Hematopoietic multipotent progenitor cell treated with erythropoietin and hydrocortisone succinate and interleukin-3 and kit ligand, for 6 days (in vitro differentiated cells): Measurements from ENCODE around the gene DCLK1.

ENCODE experiments used
- DNase-seq: peaks from one replicate; pipeline ENCODE4 v3.0.0-alpha.2; 2015

The DCLK1 gene

DNA sequence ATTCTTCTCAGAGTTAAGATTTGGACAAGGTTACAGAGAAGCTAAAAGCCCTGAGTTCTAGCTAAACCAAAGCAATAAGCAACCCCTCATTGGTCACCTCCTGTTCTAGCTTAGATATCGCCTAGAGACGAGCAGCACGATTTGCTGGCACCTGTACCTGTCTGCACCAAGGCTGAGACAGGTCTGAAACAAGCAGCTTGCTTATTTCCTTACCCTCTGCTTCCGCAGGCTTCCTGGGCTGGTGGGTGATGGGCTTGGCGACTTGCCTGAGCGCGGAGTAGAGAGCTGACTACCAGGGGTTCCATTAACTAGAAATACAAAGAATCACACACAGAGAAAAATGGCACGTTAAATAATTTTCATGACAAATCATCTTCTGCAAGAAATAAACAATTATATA lies 276.9 kb downstream of the DCLK1 start:
- no peak for DNase-seq

DNA sequence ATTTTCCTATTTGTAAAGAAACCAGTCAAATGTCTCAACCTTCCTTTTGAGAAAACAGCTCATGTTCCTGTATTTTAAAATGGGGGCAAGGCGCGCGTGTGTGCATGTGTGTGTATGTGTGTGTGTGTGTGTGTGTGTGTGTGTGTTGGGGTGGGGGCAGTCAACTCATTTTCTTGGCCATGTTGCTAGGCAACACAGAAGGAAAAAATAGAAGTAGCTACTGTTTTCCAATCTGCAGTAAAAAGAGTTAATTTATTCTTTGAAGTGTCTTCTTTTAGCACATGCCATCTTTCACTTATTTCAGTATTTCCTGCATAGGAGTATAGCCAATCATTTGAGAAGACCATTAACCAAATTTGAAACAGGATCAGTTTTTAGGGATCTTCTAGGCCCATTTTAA lies 279.3 kb downstream of the DCLK1 start:
- no peak for DNase-seq

DNA sequence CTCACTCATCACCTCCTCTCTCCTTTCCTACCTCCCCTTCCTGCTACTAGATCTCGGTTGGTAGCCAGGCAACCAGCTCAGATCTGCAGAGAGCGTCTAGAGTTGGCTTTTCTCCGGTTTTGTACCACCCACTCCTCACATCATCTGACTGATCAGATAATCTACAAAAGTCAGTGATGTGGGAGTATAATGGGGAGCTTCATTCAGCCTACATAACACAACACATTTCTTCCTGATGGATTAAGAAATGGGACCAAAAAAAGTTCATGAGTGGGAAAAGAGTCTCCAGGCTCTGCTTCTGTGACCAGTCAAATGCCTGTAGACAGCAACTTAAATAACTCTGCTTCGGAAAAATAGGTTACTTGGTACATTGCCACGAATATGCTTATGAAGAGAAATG lies 279.8 kb downstream of the DCLK1 start:
- no peak for DNase-seq

DNA sequence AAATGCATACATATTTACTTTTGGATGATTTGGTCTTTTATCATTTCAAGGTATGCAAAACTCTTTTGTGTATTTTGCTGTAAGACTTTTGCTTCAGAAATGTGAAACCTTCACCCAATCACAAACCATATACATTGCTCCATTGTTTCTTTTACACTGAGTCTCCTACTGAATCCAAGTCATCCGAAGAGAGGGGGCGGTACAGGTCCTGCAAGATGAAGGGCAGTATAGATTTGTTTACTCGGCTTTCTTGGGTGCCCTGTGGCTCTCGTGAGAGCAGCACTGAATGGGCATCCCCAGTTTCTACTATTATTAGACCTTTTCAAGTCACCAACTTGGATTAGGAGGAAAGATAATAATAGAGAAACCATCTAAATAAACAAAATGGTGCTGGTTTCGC lies 280.6 kb downstream of the DCLK1 start:
- DNase-seq = no peak

DNA sequence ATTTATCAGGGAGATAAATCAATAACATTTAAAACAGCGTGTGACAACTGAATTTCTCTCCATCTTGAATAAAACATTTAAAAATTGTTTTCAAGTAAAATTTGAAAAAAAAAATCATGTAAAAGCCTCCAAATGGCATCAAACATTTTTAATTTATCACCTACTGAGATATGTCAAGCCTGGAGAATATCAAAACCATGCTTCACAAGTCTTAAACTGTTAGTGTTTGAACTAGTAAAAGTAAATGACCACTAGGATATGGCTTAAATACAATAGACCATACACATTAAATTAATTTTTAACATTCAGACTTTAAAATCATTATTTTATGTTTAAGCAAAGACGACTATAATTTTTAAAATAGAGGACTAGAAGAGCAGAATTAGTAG lies 281.9 kb downstream of the DCLK1 start:
- DNase-seq = no peak

DNA sequence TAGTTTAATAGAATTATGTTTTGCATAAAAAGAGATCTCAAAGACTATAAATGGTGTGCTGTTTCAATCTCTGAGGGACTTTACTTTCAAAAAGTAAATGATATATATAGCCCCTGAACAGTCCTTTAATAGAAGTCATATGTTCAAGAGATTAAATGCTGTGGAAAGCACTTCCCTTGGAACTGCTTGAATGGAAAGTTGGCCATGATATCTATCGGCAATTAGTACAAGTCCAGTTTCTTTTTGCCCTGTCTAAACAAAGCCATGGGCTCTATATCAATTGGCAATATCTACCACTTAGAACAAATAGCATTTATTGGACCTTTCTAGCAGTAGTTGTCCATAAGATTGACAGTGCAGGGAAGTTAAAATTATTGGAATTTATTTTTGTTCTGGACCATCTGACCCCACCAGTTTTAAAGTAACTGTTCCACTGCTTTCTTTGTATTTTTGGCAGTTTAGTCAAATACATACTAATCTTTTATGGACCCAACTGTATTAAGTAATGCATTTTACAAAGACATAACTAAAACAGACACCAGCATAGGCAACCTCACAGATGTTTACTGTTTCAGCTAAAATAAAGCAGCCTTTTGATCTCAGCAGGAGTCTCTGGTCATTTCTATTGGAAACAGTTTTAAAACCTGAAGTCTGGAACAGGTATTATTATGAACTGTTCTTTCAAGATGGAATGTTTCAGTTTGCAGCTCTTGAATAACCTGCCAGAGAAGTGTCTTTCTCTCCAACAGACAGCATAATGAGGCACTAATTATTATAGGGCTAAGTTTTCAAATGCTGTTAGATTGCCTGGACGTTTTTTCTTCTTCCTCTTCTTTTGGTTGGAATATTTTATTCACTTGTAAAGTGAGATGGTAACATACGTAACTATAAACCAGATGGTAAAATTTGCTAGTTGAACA lies 282.6 kb downstream of the DCLK1 start:
- DNase-seq = no peak

DNA sequence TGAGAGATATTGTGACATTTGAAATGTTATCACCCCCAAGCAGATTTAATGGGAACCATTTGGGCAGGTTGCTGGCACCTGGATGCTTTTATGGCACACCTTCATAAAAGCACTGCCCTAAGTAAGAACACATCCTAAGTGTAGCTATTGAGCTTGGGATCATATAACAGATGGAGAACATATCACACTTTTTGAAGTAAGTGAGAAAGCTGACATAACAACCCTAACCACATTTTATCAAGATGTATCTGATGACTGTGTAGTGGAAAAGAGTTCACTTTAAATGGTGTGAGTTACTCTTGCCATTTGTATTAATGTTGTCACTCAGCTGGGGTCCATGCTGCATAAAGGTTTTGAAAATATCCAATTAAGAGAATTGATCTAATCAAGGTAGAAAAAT lies 287.9 kb downstream of the DCLK1 start:
- no peak for DNase-seq

DNA sequence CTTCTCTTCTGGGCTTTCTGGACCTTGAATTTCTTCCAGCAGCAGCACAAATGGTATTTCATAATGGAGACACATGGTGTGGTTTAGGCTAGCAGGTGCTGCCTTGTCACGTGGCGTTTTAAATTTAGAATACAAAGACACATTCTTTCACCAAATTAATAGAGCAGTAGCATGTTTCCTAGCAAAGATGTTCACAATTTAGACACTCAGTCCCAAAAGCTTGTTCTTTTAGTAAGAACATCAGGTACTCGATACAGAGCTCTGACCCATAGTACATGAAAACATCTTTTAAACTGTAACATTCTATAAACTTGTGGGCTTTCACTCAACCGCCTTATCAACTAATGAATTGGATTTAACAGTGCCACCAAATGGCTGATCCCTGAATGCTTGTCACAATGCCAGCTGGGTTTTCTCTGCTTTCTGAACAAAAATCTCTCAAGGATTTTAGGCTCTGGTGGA lies 290.1 kb downstream of the DCLK1 start:
- DNase-seq = no peak

DNA sequence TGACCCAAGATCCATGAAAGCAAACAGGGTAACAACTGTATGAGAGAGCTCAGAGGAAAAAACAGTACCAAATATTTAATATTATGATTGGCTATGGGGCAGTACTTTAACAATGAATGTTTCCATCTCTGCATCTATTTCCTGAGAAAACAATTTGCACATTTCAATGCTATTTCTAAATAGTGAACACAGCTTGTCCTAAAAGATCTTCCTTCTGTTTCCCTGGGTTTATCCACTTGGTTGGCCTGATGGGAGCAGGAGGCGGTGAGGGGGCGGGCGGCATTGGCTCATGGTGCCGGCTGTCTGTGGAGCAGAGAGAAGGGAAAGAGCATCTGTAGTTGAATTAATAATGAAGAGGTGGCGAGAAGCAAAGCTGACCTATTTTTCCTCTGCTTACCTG lies 291.4 kb downstream of the DCLK1 start:
- DNase-seq = no peak

DNA sequence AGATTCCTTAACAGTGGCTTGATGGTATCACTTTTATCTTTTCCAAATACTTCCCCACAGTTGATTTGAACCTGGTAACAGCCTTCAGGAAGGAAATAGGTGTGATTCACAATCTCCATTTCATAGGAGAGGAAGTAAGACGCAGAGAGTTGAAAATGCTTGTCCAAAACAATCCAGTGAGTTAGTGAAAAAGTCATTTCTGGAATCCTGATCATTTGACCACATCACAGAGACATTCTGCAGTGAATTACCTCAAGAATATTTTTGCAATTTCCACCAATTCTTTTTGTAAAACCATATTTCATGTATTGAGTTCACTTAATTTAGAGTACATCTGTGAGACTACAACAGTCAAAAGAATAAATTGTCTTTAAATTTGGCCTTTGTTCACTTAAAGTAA lies 292.8 kb downstream of the DCLK1 start:
- DNase-seq = no peak

DNA sequence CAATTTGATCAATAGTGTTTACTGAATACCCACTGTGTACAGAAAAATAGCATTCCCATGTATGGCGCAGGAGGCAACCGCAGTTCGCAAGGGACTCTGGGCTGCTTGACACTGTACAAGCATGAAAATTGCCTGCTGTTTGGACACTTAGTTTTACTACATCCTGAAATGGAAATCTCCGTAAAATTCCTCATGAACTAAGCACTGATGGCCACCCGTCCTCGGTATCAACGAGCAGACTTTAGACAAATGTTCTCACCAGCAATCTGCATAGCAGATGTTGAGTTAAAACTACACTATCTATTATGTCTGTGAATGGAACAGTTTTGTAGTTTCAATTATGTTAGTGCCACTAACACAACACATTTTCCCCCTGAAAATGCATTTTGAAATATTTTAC lies 294.7 kb downstream of the DCLK1 start:
- DNase-seq = no peak

DNA sequence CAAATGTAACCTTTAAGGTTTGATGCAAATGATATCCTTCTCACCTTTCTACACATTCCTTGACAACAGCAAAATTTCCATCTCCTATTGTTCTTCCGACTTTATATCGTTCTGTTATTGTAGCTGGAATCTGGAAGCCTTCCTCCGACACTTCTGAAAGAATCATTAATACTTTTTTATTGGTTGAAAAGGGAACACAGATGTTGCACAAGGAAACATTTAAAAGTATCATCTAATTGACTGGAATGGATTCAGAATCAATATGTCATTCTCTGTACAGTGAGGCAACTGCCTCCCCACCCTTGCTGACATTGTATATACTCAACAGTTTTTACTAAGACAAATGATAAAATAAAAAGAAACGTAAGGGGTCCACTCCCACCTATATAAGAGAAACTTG lies 295.2 kb downstream of the DCLK1 start:
- no peak for DNase-seq

DNA sequence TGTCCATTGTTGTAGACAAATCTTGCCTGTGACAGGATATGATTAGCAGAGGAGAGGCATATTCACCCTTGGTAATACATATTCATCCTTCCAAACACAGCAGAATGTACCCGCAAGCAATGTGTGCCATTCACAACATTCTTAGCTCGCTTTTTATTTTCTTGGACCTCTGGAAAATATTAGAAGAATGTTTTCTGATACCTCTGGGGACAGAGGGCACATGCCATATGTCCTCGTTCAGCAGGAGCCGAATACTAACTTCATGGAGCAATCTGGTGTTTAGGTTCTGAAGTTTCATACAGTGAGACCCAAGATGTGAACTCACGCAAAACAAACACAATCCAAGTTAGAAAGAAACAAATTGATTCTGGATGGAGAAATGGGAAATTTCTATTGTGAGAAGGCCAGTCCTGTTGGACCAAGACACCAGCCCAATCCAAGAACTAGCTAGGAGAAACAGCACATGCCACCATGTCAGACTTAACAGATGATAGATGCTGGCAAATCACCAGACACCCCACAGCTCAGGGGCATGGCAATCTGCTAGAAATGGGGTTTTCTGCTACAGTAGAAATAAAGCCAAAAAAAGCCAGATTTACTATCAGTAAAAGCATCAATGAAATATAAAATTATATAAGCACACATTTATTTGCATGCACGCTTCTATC lies 297.4 kb downstream of the DCLK1 start:
- no peak for DNase-seq

DNA sequence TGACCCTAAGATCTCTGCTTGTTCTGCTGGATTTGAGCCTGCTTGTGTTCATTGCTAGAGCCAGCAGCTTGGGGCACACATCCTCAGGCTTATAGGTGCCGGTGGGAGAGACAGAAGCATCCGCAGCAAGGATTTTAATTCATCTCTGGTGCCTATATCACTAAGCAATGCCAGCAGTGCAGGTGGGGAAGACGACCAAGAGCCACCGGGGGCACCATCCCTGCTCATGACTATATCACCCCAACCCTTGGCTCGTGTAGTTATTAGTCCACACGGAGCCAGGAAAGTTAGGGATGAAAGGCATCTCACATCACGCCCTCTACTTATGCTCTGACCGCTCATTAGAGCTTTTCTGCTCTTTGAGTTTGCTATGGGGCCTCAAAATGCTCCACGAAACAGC lies 298.2 kb downstream of the DCLK1 start:
- DNase-seq = no peak

DNA sequence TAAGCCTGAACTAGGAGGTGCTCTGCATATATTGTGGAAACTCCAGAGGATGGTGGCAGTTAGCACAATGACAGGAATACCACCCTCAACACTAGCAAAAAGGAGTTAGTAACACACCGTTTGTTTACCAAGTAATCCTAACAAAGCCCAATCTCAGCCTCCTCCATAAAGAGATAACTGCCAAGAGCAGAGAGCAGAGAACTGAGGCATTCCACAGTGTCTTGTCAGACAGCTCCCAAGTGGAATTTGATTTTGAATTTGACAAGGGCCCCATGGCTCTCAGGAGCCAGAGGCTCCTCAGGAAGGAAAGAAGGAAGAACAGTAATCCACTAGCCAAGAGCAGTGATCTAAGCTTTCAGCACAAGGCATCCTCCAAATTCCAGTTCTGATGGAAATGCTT lies 298.6 kb downstream of the DCLK1 start:
- no peak for DNase-seq

DNA sequence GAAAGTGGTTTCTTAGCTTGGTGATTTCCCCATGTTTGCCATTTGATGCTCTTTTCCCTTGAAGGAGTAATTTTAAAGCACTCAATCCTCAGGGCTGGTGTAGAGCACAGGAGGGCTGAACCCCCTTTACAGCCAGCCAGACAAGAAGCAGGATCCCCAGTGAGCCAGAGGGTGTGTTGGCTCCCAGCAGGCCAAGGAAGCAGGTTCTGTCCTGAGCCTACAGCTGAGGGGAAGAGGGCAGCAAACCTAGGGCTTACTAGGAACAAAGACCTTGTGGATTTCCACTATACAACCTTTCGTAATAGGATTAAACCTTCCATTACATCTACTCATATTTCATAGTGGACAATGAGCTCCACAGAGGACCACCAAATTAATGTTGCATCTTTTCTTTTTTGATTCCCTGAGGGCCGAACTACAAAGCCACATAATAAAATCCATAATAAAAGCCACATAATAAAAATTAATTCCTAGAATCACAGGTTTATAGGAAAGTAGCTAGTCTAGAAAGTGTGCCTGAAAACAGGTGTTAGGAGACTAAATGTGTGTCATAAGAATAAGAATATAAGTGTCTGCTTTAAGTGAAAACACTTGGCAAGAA lies 300.2 kb downstream of the DCLK1 start:
- no peak for DNase-seq

DNA sequence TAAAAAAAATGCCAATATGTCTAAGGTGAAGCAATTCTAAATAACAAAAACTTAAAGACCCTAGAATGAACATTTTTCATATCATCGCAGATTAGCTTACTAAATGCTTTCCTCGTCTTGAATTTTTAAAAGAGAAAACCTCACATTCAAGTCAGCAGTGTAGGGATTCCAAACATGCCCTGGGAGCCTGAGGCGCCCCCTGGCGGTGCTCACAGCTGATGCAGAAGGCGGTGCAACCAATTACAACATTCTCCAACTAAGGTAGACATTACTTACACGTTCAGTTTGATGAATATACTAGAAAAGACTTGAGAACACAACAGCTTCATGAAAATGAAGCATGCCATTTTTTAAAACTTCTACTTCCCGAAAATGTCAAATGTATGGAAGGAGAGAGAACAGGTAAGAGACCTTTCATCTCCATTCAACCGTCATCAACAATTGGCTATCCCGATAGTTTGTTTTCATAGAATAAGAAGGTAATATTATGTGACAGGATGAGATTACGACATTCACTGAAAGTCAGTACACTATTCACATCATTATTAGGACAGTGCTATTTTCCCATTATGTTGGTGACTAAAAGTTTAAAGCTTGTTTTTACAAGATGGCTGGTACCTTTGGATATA lies 304.4 kb downstream of the DCLK1 start:
- DNase-seq = peak; percentile 10

DNA sequence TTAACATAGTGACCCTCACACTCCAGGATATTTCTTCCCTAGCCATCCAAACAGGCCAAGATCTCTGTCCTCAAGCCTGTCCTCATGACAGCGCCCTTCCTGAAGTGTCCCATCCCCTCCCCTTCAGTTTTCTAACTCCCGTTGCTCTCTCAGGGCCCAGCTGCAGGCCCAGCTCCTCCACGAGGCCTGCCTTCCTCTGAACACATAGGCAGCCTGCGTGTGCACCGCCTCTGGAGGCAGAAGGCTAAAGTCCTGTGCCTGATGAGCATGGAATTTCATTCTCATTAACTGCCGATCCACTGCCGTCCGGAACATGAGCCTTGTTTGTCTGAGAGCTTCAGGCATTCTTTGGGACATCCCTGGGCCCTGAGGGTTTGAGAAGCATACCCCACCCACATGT lies 306.4 kb downstream of the DCLK1 start:
- DNase-seq = no peak

DNA sequence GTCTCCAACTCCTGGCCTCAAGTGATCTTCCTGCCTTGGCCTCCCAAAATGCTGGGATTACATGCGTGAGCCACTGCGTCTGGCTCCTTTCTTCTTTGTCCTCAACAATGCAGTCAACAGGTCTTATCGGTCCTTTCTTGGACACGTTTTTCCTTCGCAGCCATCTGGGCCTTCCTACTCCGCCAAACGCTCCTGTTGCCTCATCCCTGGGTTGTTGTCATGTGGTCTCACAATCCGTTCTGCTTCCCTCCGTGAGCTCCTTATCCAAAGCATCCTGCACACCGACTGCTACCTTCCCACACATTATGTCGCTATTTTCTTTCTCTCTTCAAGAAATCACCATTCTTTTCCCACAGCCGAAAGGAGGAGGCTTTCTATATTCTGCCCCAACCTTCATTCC lies 306.8 kb downstream of the DCLK1 start:
- DNase-seq = no peak

DNA sequence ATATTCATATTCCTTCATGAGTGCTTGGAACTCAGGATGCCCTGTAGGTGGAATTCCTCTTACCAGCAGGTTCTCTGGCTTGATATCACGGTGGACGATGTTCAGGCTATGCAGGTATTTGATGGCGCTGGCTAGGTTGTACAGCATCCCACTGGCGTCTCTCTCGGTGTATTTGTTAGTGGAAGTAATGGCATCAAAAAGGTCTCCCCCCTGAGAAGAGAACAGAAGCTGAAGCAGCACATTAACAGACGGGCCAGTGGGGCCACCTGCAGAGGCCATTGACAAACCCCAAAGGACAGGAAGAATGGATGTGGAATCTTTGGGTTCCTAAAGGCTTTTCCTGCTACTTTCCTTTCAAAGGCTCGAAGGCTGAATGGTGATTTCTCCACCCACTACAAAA lies 308.5 kb downstream of the DCLK1 start:
- no peak for DNase-seq

DNA sequence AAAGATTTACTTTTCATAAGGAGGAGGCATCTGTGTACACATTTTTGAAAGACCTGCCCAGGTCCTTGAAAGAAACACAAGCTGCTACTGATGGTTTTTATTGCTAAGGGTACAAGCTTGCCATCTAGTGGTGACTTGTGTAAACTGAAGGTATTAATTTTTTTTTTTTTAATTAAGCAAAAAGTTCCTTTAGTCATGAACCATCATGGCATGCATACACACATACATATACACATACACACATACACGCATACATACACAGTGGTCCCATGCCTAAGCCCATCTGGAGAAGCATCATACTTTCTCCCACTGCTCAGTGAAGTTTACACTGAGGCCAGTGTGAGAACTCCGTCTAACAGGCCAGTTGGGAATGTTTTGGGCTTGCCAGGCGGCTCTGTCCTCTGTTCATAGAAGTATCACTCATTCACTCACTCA lies 312.5 kb downstream of the DCLK1 start:
- DNase-seq = peak; percentile 65

DNA sequence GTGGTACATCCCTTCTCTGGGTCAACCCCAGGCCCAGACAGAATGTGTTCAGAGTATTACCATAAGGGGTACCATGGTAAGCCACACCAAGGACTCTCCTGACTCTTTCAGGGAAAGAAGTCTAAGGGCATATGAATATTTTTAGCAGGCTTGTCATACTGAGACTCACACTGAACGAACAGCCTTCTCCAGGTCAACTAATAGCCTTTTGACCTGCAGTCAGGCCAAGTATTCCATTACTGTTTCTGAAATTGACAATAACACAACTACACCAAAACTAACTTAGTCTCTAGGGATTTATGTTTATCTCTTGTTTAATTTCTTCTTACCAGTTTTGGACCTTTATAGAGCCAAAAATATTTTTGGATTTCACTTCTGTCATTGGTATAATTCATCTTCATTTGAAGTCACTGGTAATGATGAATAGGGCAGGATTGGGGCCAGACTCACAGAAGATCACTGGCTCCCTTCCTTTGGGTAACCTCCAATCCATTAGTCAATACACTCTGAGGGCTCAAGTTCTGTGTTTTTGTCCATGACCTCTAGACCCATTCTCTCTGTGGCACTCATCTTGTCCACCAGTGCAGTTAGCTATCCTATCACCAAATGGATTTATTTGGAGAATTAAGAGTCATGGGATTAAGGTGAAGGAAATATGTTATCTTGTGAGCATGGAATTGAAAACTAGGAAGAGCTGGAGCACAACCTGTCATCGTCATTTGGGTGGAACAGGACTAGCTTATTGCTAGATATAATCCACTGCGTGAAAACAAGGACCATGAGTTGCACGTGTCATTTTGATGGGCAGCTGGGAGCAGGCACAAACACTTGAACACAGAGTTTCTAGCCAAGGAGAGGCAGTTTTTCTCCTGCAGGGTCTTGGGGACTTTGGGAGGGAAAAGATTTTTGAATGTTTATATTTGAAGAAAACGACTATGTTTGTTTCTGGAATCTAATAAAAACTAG lies 313.3 kb downstream of the DCLK1 start:
- DNase-seq = no peak
